GM18517 (cell line): ENCODE measurements around the gene TMEM213.

ENCODE experiments used
- ATAC-seq: cut with Tn5 transposase; IDR thresholded peaks from one replicate; pipeline ENCODE4 v1.9.1; 2021; ENCODE audit warnings: mild to moderate bottlenecking, moderate library complexity; ENCODE audit not compliant: unreplicated experiment

Gene TMEM213

DNA sequence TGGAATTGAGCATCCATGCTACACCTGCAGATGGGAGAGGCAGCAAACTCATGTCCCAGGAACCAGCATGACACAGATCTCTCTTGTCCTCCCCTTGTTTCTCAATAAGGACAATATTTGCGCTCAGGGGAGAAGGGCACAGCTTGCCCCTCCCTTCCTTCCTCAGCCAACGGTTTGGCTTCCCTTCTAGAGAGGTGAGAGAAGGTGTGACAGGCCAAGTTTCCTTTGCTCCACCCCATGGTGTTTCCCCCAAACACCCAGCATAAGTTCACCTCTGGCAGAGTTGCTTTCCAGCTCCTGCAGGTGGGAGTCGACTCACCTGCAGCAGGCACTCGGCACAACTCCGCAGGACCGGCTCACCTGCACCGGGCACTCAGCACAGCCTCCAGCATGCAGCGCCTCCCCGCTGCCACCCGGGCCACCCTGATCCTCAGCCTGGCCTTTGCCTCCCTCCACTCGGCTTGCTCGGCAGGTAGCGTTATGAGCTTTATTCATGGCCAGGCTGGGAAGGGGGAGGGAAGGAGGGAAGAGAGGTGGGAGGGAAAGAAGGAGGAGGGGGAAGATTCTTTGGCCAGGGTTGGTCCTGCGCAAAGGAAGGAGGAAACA, at the start of gene TMEM213, which contains the start of gene ATP6V0A4:
Gene TMEM213, plus strand, starts transcription at position 280 of the 606 bp plus-strand sequence. Its CDS starts 111 bp downstream, at position 391.
Gene ATP6V0A4, minus strand, starts transcription at position 482 of the 606 bp plus-strand sequence. CDS start 26,949 bp downstream, outside the sequence.
- no peak for ATAC-seq

GRCh38 chr7:138748666-138749065, 49.1 kb upstream of the TMEM213 start:
- ATAC-seq: no peak

DNA sequence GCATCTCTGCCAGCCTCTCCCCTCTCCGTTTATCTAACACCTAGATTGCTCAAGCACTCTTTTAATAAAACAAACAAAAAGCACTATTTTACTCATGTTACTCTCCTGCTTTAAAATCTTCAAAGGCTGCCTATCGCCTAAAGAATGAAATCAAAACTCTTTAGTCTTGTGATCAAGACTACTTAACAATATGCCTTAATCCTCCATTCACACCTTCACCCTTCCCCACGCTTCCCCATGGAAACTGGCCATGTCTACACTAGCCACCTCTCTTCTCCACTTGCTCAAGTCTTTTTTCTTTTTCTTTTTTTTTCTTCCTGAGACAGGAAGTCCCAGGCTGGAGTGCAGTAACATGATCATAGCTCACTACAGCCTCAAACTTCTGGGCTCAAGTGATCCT, 47.8 kb upstream of the TMEM213 start:
- no peak for ATAC-seq

- no peak for ATAC-seq
These were observed 47.3 kb upstream of the TMEM213 start for GRCh38 chr7:138750473-138750872.

- no peak for ATAC-seq
These were observed 46.8 kb upstream of the TMEM213 start for GRCh38 chr7:138750901-138751464.

DNA sequence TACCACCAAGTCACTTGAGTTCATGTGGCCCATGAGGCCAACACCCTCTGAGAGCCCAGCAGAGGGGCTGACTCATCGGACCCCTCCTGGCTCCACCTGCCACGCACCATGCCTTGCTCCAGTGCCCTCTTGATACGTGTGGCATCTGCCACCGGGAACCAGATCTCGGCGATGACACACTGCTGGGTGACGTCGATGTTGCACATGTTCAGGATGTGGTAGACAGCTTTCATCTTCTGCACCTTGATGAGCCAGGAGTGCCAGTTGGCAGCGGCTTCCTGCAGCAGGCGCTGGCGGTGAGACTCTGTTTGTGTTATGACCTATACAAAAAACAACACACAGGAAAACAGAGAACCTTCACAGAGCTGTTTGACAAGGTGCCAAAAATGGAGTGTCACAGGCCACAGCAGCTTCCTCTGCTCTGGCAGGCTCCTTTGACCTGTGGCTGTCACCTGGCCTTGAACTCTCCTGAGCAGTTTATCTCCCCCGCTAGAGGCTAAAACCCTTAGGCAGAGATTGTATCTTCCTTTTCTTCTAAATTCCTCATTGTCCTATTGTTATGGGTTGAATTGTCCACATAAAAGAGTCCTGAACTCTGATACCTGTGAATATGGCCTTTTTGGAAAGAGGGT, 45.2 kb upstream of the TMEM213 start:
- ATAC-seq: peak; percentile 88

- ATAC-seq: no peak
These were observed 44.7 kb upstream of the TMEM213 start for GRCh38 chr7:138753150-138753518.

DNA sequence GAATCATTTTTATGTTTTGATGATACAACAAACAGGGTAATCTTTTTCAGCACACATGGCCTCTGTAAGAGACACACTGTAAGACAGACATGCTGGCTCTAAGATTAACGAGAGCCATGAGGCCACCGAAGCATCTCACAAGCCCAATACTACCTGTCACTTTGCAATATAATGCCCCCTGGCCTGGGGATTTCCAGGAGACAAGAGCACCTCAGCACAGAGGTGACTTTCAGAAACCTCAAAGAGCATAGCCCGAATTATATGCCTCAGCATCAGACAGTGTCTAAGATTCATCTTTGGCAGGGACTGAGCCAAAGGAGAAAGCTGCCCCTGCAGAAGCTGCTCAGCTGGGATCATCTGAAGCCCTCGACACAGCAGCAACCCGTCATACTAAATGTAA, 44.2 kb upstream of the TMEM213 start:
- no peak for ATAC-seq

DNA sequence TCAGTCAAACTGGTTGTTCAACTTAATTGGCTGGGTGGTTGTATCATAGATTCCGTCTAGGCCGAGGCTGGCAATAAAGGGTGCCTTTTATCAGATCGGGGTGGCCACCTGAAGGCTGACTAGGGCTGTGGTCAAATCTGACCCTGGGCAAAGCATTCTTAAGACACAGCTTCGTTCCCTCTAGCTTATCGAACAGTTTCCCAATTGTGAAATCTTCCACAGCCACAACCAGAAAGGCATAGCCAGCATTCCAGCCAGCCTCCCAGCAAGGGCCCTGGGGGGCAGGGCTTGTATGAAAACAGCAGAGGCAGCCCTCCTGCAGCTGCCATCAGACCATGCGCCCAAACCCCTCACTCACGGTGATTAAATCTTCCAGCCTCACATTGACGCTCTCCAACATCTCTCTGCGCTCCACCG, 42.5 kb upstream of the TMEM213 start:
- no peak for ATAC-seq

GRCh38 chr7:138755842-138756590, 41.8 kb upstream of the TMEM213 start:
- ATAC-seq: no peak

DNA sequence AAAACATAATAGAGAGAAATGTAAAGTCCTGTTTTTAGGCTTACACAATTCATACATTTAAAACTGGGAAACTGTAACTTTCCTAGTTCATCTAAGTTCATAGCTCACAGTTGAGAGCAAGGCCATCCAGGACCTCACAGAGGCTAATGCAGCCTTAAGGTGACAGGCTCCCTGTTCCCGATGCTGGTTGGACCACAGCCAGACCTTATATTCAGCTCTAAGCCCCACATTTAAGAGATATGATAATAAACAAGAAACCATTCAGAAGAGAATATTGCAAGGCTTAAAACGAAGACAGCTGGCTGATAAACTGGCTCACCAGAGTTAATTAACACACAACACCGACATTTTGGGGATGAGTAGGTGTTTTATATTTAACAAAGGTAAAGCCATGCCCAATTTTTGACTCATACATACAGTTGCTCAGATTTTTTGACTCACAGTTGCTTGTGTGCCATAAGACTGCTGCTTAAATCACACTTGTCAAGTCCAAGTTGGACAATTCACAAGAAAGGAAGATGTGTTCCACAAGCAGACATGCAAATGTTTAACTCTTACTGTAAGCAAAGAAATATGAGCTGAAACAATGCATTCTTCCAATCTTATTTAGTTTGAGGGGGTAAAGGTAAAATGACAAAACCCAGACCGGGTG, 41.1 kb upstream of the TMEM213 start:
- no peak for ATAC-seq

DNA sequence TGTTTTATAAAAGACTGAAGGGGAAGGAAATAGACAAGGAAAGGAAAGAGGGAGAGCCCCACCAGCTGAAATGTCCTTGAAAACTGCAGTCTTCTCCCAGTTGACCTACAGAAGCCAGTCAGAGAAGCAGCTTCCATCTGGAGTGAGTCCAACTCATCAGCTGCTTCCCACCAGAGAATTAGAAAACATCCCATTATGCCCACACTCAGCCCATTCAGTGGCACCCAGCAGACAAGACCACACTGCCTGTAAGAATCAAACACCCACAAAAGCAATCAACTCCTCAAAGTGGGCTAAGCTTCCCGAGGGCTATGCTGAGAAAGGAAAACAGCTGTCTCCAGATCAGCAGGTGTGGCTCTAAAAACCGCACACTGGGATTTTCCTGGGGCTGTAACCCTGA, 29.6 kb upstream of the TMEM213 start:
- ATAC-seq: no peak

GRCh38 chr7:138770904-138771303, 26.9 kb upstream of the TMEM213 start:
- no peak for ATAC-seq

DNA sequence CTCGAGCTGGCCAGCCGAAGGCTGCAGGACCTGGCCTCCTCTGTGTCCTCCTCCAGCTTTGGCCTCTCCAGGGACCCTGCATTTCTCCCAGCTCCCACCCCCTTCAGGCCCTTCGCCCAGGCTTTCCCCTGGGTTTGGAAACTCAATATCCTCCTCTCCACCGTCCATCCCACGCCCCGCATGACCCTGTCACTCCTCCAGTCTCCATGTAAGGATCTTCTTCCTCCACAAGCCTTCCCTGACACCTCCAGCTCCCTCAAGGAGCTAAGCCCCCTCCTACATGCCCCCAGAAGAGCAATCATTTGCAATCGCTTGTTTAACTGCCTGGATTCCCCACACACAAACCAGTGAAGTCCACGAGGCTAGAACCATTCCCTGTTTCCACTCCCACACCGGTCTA, 24.6 kb upstream of the TMEM213 start:
- no peak for ATAC-seq

- no peak for ATAC-seq
These were observed 24.0 kb upstream of the TMEM213 start for GRCh38 chr7:138773817-138774216.

GRCh38 chr7:138776166-138776833, 21.5 kb upstream of the TMEM213 start:
- no peak for ATAC-seq

- no peak for ATAC-seq
These were observed 16.8 kb upstream of the TMEM213 start for GRCh38 chr7:138781004-138781403.

GRCh38 chr7:138784692-138785091, 13.1 kb upstream of the TMEM213 start:
- no peak for ATAC-seq

DNA sequence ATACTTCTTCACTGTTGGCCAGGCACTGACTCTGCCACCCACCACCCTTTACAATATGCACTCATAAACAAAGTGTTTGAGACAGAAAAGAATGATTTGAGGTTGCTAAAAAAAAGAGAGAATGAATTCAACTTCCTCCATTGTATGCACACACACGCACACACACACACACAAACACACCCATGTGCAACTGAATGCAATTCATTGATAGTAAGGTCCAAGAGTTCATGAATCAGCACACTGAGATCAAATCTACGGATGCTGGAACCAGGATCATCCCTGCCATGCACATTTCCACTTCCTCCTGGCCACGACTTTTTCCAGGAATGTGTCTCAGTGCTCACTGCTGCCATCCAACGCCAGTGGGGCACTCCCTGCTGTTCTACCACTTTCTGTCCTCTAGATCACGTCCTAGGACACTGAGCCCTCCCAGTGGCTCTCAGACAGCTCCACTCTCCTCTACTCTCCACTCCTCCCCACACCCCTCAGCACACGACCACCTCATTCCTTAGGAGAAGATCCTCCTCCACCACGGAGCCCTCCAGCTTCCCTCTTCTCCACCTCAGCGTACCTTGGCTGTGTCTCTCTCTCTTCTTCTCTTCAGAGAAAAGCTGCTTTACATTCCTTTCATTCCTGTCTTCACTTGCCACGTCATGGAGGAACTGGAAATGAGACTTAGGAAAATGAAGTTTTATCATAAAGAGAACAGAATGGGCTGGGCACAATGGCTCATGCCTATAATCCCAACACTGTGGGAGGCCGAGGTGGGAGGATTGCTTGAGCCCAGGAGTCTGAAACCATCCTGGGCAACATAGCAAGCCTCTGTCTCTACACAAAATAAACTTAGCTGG, 12.0 kb upstream of the TMEM213 start:
- ATAC-seq: no peak
